ENCODE results near the gene GLRX. TPM values are rescaled to one million over a fixed set of nuclear protein-coding genes. Genes with fewer than 3 reads are reported as not detected.

The GLRX gene
- total and polyA plus RNA-seq, 10 of the 15 experiments (the other 5 are each of a cell fraction or from before 2014, with no cell fraction given) = 63.0 to 366 (median 186) TPM

DNA sequence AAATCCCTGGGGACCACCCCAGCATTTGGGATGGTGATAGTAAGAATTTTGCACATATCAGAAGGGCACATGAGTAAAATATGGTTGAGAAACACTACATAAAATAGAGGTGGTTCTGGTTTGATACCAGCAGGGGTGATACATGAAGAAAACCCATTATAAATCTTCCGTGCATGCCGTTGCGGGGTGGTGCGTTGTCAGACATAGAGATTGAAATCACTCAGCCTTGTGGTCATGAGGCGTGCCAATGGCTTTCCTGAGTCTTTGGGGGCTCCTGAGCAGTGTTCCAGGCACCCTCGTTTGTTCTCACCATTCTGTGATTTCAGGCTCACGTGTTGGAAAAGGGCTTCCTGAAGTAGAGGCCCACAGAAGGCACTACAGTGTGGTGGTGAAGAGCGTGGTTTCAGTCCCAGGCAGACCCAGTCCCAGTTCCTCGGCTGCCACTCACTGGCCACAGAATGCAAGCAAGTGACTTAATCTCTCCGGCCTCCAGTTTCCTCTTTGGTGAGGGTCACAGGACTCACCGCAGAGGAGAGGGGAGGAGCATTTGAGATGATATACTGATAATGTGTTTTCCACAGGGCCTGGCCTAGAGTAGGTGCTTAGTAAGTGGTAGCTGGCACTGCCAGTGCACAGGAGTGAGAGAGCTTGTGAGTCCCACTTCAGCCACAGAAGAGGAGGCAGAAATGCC is 20.5 kb upstream of the GLRX start (continued):
- TF ChIP-seq, protein P1, sequence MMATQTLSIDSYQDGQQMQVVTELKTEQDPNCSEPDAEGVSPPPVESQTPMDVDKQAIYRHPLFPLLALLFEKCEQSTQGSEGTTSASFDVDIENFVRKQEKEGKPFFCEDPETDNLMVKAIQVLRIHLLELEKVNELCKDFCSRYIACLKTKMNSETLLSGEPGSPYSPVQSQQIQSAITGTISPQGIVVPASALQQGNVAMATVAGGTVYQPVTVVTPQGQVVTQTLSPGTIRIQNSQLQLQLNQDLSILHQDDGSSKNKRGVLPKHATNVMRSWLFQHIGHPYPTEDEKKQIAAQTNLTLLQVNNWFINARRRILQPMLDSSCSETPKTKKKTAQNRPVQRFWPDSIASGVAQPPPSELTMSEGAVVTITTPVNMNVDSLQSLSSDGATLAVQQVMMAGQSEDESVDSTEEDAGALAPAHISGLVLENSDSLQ (IDR thresholded peaks at IDR 0.05) = peak; percentile 90
- TF ChIP-seq RAD21 (IDR thresholded peaks at IDR 0.05; ENCODE audit: insufficient read depth, low read depth, low read length) = peak; percentile 85
- TF ChIP-seq EZH2 (IDR thresholded peaks at IDR 0.05; ENCODE audit: borderline replicate concordance, control insufficient read depth, low read depth, low read length) = no peak
- TF ChIP-seq SUZ12 (IDR thresholded peaks at IDR 0.05; ENCODE audit: unreplicated experiment) = no peak
- peak; percentile 61 for TF ChIP-seq MEF2B (IDR thresholded peaks at IDR 0.05; ENCODE audit: partially characterized antibody, poor library complexity, severe bottlenecking)
- TF ChIP-seq KAT2A (conservative IDR thresholded peaks at IDR 0.05; ENCODE audit: control insufficient read depth, low read depth, low read length) = no peak
- no peak for TF ChIP-seq CEBPB (IDR thresholded peaks at IDR 0.05; ENCODE audit: borderline replicate concordance in 1 of 2, low read depth in 2 of 2, low read length in 2 of 2)
- peak; percentile 76 for TF ChIP-seq IKZF1 (conservative IDR thresholded peaks at IDR 0.05)
- TF ChIP-seq USF1 (IDR thresholded peaks at IDR 0.05; ENCODE audit: borderline replicate concordance, extremely low read length, insufficient read depth, low read depth, low read length) = no peak
- TF ChIP-seq STAT1 (conservative IDR thresholded peaks at IDR 0.05) = no peak
- TF ChIP-seq IRF4 (IDR thresholded peaks at IDR 0.05; ENCODE audit: low read depth, low read length) = peak; percentile 77
- peak; percentile 38; the same call in 1 of the 2 replicates for TF ChIP-seq MAX (IDR thresholded peaks at IDR 0.05; ENCODE audit: low read depth, low read length)
- 0 out of 2 replicates have a peak, but pooled peaks have one; percentile 24 for TF ChIP-seq MXI1 (IDR thresholded peaks at IDR 0.05; ENCODE audit: low read depth, low read length)
- TF ChIP-seq NBN (IDR thresholded peaks at IDR 0.05) = peak; percentile 66; the same call in 1 of the 2 replicates
- peak; percentile 55; the same call in 1 of the 2 replicates for TF ChIP-seq MEF2A (IDR thresholded peaks at IDR 0.05; ENCODE audit: insufficient read depth, low read depth, low read length)
- TF ChIP-seq, protein P2, sequence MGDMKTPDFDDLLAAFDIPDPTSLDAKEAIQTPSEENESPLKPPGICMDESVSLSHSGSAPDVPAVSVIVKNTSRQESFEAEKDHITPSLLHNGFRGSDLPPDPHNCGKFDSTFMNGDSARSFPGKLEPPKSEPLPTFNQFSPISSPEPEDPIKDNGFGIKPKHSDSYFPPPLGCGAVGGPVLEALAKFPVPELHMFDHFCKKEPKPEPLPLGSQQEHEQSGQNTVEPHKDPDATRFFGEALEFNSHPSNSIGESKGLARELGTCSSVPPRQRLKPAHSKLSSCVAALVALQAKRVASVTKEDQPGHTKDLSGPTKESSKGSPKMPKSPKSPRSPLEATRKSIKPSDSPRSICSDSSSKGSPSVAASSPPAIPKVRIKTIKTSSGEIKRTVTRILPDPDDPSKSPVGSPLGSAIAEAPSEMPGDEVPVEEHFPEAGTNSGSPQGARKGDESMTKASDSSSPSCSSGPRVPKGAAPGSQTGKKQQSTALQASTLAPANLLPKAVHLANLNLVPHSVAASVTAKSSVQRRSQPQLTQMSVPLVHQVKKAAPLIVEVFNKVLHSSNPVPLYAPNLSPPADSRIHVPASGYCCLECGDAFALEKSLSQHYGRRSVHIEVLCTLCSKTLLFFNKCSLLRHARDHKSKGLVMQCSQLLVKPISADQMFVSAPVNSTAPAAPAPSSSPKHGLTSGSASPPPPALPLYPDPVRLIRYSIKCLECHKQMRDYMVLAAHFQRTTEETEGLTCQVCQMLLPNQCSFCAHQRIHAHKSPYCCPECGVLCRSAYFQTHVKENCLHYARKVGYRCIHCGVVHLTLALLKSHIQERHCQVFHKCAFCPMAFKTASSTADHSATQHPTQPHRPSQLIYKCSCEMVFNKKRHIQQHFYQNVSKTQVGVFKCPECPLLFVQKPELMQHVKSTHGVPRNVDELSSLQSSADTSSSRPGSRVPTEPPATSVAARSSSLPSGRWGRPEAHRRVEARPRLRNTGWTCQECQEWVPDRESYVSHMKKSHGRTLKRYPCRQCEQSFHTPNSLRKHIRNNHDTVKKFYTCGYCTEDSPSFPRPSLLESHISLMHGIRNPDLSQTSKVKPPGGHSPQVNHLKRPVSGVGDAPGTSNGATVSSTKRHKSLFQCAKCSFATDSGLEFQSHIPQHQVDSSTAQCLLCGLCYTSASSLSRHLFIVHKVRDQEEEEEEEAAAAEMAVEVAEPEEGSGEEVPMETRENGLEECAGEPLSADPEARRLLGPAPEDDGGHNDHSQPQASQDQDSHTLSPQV (IDR thresholded peaks at IDR 0.05) = no peak
- peak; percentile 48; the same call in 1 of the 2 replicates for TF ChIP-seq NFIC (IDR thresholded peaks at IDR 0.05; ENCODE audit: low read depth, low read length)
- TF ChIP-seq CTCF (IDR thresholded peaks at IDR 0.05 in 2 of 3, conservative IDR thresholded peaks at IDR 0.05 in 1 of 3; ENCODE audit: control insufficient read depth in 2 of 3, extremely low read depth in 1 of 3, insufficient read depth in 1 of 3, low read depth in 3 of 3, low read length in 3 of 3) = peak; percentile 49 to 96 (median 65); a peak in 4 of 6 replicates
